GM12872 (cell line): ENCODE results near the gene INO80D.

Source experiments
- CTCF ChIP-seq: IDR thresholded peaks from 3 replicates; pipeline ENCODE4 v1.5.1; 2011; ENCODE audit warnings: low read depth, mild to moderate bottlenecking, low read length, moderate library complexity; ENCODE audit not compliant: insufficient read depth

INO80D gene

DNA sequence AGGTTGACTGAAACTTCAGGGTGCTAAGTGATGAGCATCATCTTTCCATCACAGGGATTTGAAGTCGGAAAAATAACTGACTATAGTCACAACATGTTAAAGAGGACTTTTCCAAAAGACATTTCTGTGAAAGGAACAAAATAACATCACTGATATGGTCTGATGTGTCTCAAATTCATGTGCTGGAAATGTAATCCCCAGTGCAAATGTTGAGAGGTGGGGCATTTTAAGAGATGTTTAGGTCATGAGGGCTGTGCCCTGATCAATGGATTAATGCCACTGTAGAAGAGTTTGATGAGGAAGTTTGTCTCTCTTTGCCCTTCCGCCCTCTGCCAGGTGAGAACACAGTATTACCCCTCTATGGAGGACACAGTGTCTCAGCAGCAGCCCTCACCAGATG lies 95.9 kb downstream of the INO80D start:
- TF ChIP-seq CTCF, result no peak

GRCh38 chr2:205989271-205990071 lies 96.5 kb downstream of the INO80D start:
- TF ChIP-seq CTCF, result no peak

- no peak for TF ChIP-seq CTCF
Observed at GRCh38 chr2:205988274-205988673, 97.7 kb downstream of the INO80D start.

DNA sequence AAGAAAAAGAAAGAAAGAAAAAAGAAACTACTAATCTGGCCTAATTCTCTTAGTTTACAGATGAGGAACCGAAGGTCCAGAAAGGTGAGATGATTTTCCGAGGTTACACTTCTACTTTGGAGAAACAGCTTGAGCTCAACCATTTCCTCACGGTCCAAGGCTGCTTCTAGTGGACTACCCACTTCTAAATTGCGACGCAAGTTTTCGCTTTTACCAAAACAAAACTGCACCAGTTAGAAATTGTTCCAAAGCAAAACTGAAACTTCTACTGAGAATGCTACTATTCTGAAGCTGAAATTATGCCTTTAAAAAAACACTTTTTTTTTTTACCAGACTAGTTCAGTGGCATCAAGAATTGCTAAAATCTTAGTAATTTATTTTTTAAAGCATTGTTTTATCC lies 101.6 kb downstream of the INO80D start:
- no peak for TF ChIP-seq CTCF

GRCh38 chr2:205982776-205983327 lies 103.1 kb downstream of the INO80D start:
- TF ChIP-seq CTCF, result no peak

DNA sequence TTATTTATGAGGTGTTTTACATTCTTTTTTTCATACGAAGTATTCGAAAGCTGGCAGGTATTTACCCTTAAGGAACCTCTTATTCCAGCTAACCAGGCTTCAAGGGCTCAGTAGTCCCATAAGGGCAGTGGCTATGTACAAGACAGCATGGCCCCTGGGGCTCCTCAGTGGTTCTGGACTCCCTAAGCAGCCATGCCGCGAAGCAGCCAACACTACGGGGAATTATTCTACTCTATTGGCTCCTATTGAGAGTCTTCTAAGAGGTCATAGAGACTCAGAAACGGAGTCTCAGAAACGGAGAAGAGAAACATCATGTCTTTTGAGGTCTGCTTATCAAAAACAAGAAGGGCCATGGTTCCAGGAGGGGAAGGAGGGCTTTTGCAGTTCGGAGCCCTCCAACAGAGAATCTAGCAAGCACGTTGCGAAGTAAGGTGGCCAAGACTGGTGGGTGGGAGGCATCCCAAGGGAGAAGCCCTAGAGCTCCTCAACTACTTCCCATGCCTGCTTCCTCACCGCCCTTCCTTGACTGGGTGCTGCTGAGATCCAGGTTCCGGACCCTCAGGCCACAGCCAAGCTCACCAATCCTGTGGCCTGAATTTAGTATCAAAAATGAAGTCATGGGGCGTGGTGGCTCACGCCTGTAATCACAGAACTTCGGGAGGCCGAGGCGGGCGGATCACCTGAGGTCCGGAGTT lies 109.7 kb downstream of the INO80D start:
- TF ChIP-seq CTCF, result no peak

GRCh38 chr2:205975082-205975949 lies 110.7 kb downstream of the INO80D start:
- TF ChIP-seq CTCF, result no peak
